H54 (cell line): ENCODE results near the gene TSSK3.

Experiments used
- DNase-seq: peaks from one replicate; pipeline ENCODE4 v3.0.0; 2011; ENCODE audit warnings: low spot score, mixed read lengths; ENCODE audit not compliant: insufficient read length
- FAIRE-seq: peaks from 3 replicates; lab custom pipeline; 2011; peaks lifted over from hg19 to GRCh38; lab: Jason Lieb, UNC
- POLR2A ChIP-seq: IDR thresholded peaks from 2 replicates; pipeline ENCODE4 v1.6.1; 2011; ENCODE audit warnings: low read depth, mild to moderate bottlenecking, low read length

The TSSK3 gene

GRCh38 chr1:32362474-32363313, at the start of gene TSSK3, which contains the start of gene FAM229A:
Gene TSSK3 (plus strand): TSS chr1:32362539. CDS start chr1:32362702, 163 bp downstream.
Gene FAM229A (minus strand): TSS chr1:32362485. CDS start chr1:32362091, 394 bp downstream.
- DNase-seq (no peak), FAIRE-seq (no peak)
- TF ChIP-seq POLR2A: no peak

DNA sequence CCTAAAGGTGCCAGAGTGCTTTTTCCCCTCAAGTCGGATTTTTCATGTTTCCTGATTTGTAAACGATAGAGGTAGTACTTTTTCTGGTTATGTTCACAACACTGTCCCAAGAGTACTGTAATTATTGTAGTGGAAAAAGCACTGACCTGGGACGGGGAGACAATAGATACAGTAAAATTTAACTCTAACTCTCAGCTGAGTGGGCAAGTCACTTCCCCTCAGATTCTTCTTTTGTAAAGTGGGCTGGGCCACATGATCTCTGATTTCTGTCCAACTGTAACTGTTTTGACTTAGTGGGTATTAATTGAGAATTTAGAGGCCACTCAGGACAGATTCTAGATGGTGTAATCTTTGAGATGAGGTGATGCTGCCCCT, 45.4 kb upstream of the TSSK3 start:
- no peak for TF ChIP-seq POLR2A
- no peak for FAIRE-seq
- DNase-seq: no peak

DNA sequence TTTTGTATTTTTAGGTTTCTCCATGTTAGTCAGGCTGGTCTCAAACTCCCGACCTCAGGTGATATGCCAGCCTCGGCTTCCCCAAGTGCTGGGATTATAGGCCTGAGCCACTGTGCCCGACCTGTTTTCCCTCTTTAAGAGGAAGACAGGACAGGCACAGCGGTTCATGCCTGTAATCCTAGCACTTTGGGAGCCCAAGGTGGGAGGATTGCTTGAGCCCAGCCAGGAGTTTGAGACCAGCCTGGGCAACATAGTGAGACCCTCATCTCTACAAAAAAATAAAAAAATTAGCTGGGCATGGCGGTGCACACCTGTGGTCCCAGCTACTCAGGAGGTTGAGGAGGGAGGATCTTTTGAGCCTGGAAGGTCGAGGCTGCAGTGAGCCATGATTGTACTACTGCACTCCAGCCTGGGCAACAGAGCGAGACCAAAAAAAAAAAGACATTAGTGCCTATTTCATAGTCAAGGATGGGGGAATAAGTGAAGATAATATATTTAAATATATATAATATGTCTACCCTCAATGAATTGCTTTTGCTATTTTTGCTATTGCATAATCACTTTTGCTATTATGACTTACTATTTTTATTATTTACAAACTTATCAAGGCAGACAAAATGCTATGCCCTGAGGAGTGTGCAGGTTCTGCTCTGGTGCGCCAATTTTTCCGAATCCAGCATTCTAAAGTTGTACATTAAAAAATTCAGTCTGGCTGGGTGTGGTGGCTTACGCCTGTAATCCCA, 44.0 kb upstream of the TSSK3 start:
- no peak for TF ChIP-seq POLR2A
- FAIRE-seq: no peak
- DNase-seq: no peak

- DNase-seq (no peak), FAIRE-seq (no peak)
- no peak for TF ChIP-seq POLR2A
Measured at GRCh38 chr1:32321712-32322291, 40.5 kb upstream of the TSSK3 start.

DNA sequence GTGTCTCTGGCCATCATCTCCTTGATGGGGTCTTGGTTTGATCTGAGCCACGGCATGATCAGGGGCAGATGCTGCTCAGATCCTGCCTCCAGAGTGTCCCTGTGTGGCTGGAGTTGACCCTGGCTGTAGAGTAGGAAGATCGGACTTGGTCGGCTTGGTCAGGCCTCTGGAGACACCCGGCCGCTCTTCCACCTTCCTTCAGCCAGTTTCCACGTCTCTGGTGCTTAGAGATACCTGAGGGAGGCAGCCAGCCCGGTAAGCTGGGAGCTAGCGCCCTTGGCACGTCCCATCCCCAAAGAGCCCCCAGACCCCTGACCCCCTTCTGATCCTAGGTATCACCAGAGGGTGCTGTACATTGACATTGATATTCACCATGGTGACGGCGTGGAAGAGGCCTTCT, 35.1 kb upstream of the TSSK3 start:
- FAIRE-seq (no peak), DNase-seq (no peak)
- TF ChIP-seq POLR2A: no peak

GRCh38 chr1:32329931-32330466, 32.3 kb upstream of the TSSK3 start:
- no peak for TF ChIP-seq POLR2A
- DNase-seq: no peak
- FAIRE-seq: no peak

DNA sequence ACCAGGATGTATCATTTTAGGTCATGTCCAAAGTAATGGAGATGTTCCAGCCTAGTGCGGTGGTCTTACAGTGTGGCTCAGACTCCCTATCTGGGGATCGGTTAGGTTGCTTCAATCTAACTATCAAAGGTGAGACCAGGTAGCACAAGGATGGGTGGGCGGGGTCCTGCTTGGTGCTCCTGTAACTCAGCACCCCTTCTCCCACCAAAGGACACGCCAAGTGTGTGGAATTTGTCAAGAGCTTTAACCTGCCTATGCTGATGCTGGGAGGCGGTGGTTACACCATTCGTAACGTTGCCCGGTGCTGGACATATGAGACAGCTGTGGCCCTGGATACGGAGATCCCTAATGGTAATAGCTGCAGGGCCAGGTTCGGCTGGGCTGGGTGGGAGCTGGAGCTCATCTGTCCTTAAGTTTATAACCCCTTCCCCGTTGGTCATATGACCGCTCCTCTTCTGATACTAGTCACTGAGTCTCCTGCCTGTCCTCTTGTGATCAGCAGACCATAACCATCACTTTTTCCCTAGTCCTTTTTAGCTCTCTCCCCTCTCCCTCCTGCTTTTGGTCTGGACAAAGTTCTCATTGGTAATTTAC, 31.7 kb upstream of the TSSK3 start:
- DNase-seq (no peak), FAIRE-seq (no peak)
- TF ChIP-seq POLR2A: no peak

DNA sequence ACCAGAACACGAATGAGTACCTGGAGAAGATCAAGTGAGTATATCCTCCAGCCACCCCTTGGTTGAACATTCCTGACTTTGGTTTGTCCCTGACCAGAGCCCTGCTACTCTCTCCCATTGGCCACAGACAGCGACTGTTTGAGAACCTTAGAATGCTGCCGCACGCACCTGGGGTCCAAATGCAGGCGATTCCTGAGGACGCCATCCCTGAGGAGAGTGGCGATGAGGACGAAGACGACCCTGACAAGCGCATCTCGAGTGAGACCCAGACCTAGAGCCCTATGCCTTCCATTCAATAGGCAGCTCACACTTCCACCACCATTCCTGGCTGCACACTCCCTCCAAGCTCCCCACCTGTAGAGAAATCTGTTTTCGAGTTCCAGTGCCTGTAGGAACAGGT, 30.8 kb upstream of the TSSK3 start:
- no peak for FAIRE-seq
- no peak for TF ChIP-seq POLR2A
- no peak for DNase-seq

DNA sequence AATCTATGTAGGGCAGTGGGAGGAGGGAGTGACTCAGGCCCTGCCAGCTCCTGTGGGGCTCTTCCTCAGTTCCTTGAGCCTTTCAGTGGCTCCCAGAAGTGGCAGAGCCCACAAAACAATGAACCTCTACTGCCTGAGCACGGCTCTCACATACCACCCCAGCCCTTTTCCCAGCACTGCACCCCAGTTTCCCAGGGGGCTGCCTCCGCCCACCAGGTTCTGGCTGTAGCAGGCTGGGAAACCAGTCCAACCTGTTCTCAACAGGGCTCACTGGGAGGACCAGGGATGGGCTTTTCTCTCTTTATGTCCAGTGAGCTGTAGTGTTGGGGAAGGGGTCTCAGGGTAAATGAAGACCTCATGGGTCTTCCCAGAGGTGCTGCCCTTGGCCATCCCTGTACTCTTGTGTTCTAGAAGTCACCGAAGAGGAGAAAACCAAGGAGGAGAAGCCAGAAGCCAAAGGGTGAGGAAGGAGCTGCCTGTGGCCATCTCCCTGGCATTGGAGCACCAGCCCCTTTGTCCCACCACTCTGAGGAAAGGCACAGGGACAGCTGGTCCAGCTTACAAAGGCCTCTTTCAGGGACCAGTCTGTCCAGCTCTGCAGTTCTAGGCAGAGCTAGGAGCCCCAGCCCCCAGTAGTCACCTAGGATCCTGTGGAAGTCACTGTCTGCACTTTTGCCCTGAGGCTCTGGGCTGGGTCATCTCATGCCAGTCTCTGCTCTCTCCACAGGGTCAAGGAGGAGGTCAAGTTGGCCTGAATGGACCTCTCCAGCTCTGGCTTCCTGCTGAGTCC, 29.9 kb upstream of the TSSK3 start:
- DNase-seq (no peak), FAIRE-seq (no peak)
- no peak for TF ChIP-seq POLR2A

- FAIRE-seq (no peak), DNase-seq (no peak)
- no peak for TF ChIP-seq POLR2A
Measured at GRCh38 chr1:32333251-32333963, 28.9 kb upstream of the TSSK3 start.

- DNase-seq (no peak), FAIRE-seq (no peak)
- no peak for TF ChIP-seq POLR2A
Measured at GRCh38 chr1:32334274-32334861, 28.0 kb upstream of the TSSK3 start.
